GM19025 (cell line): ENCODE results near the gene RMND5A.

ENCODE experiments used
- ATAC-seq: cut with Tn5 transposase; IDR thresholded peaks from one replicate; pipeline ENCODE4 v1.9.1; 2021; ENCODE audit warnings: mild to moderate bottlenecking, low read depth, moderate library complexity; ENCODE audit not compliant: unreplicated experiment

Gene RMND5A

DNA sequence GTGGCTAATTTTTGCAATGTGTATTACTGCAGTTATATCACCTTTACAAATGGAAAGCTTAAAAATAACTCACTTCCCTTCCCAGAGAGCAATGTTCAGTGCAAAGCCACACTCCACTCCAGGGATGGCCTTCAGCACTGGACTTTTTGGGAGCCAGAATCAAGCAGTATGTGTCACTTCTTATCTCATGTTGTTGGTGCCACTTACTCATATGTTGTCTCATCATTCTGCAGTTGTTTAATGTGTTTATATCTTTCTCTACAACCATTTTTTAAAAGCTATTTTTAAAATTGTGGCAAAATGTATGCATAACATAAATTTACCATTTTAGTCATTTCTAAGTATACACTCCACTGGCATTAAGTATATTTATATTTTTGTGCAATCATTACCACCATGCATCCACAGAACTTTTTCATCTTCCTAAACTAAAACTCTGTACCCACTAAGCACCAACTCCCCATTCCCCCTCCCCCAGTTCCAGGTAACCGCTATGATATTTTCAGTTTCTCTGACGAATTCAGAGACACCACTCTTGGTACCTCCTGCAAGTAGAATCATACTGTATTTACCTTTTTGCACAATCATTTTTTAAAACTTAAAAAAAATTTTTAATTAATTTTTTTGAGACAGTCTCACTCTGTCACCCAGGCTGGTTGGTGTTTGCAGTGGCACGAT, 102.7 kb downstream of the RMND5A start:
- ATAC-seq = no peak

DNA sequence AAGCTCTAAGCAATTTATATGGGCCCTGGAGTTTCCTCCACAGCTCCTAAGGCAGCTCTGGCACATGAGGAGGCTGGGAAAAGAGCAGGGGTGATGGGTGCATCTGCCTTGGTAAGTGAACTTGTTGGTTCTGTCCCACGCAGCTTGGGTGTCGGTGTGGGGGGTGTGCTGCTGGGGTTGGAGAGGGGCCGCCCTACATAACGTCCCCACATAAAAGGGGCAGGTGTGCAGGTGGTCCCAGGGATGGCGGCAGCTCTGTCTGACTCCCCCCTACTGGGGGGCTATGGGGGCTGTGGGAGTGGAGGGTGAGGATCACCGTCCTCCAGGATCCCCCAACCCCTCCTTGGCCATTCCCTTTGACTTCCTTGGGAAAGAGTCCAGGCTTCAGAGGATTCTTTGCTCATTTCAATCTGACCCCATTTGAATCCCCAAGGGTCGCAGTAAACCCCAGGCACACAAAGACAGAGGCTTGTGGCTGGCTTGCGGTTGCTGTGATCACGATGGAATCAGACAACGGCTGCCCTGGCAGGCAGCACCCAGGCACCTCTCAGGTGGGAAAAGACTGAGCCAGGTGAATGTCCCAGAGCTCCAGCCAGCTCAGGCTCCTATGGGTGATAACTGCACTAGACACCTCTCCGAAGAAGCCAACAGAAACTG, 105.1 kb downstream of the RMND5A start:
- no peak for ATAC-seq

DNA sequence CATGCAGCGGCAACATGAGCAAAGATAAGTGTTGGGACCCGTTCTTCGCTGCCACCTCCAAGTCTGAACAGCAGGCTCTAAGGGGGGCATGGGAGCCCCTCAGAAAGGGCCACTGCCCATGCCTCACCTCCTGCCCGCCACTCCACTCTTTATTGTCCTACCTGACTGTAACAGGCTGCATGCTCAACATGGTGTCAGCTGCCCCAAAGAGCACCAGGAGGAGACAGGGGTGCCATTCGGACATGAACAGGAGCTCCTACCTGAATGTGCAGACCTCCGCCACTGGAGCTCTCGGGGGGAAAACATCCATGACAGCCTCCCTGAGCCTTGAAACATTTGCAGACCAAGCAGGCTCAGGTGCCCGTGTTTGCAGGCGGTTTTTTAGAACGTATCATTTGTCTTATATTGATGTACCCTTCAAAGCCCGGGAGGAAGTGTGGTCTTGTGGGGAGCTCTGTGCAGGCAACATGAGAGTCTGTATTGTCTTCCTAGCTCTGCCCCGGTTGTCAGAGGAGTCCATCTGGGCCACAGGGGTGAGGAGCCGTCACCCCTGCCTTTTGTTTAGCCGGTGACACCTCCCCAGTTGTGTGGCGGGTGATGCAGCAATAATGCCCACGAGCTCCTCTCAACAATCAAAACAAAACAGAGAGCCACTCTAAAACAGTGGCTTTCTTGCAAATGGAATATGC, 105.7 kb downstream of the RMND5A start:
- ATAC-seq = no peak

DNA sequence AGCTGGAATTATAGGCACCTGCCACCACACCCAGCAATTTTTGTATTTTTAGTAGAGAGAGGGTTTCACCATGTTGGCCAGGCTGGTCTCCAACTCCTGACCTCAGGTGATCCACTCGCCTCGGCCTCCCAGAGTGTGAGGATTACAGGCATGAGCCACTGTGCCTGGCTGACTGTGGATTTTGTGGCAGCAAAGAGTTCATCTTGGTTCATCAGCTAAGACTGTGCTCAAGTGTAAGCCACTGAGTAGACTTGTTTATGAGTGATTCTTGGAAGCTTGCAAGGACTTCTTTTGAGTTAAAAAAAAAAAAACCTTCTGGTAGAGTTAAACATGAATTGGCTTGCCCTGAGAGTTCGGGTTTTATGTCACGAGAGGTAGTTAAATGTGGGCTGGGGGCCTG, 106.9 kb downstream of the RMND5A start:
- no peak for ATAC-seq
